WTC11 (cell line): ENCODE results near the gene LCNL1. TPM values are rescaled to one million over a fixed set of nuclear protein-coding genes. Genes with fewer than 3 reads are reported as not detected.

Source experiments
- ATAC-seq: fragments of 200-7000 bp; cut with Tn5 transposase; 2 replicates; pipeline ENCODE4 v1.10.0; 2021; ENCODE audit warnings: mild to moderate bottlenecking, moderate library complexity
- CTCF ChIA-PET: fragments of 300-600 bp; sonication (Branson Sonifier 250); formaldehyde crosslinking; loops from one replicate; lab custom pipeline; 2021; ENCODE audit warnings: antibody characterized with exemption; lab: Charles Lee
- POLR2A ChIA-PET: fragments of 350-600 bp; sonication (Branson Sonifier 250); formaldehyde crosslinking; loops from one replicate; lab custom pipeline; 2021; ENCODE audit warnings: antibody characterized with exemption; lab: Charles Lee
- DNase-seq: peaks from one replicate; pipeline ENCODE4 v3.0.0; 2021; ENCODE audit warnings: low spot score
- H3K27ac Mint-ChIP-seq: 2 replicates; pipeline ENCODE4 v1.8.0; 2021; ENCODE audit warnings: mixed read lengths
- H3K27me3 Mint-ChIP-seq: 2 replicates; pipeline ENCODE4 v1.8.0; 2021; ENCODE audit warnings: low read depth, mild to moderate bottlenecking, moderate library complexity, mixed read lengths
- H3K36me3 Mint-ChIP-seq: 2 replicates; pipeline ENCODE4 v1.8.0; 2021; ENCODE audit warnings: mixed read lengths
- H3K4me1 Mint-ChIP-seq: 2 replicates; pipeline ENCODE4 v1.8.0; 2022; ENCODE audit warnings: mixed read lengths
- H3K4me3 Mint-ChIP-seq: 2 replicates; pipeline ENCODE4 v1.8.0; 2021; ENCODE audit warnings: mild to moderate bottlenecking, moderate library complexity, mixed read lengths
- H3K9me3 Mint-ChIP-seq: 2 replicates; pipeline ENCODE4 v1.8.0; 2021; ENCODE audit warnings: mixed read lengths
- ATF3 ChIP-seq: sonication (generic); formaldehyde crosslinking; conservative IDR thresholded peaks from 2 replicates; pipeline ENCODE4 v1.8.1; 2022; ENCODE audit warnings: mild to moderate bottlenecking, missing genetic modification reagents
- E2F1 ChIP-seq: sonication (generic); formaldehyde crosslinking; IDR thresholded peaks from 2 replicates; pipeline ENCODE4 v1.8.0; 2022; ENCODE audit warnings: mild to moderate bottlenecking, missing genetic modification reagents
- FOXJ3 ChIP-seq: sonication (generic); formaldehyde crosslinking; IDR thresholded peaks from 2 replicates; pipeline ENCODE4 v1.9.0; 2021; ENCODE audit warnings: missing genetic modification reagents, mild to moderate bottlenecking, borderline replicate concordance
- IRF2 ChIP-seq: sonication (generic); formaldehyde crosslinking; IDR thresholded peaks from 2 replicates; pipeline ENCODE4 v1.8.0; 2022; ENCODE audit warnings: low read depth, missing genetic modification reagents, borderline replicate concordance
- JAZF1 ChIP-seq: fragments of 250-450 bp; sonication (Bioruptor Pico); IDR thresholded peaks from 2 replicates; pipeline ENCODE4 v1.9.0; 2021; ENCODE audit warnings: moderate library complexity, mild to moderate bottlenecking, inconsistent platforms
- NR2C2 ChIP-seq: sonication (generic); formaldehyde crosslinking; IDR thresholded peaks from 2 replicates; pipeline ENCODE4 v1.8.0; 2022; ENCODE audit warnings: mild to moderate bottlenecking, missing genetic modification reagents
- PRRX2 ChIP-seq: fragments of 250-450 bp; sonication (Bioruptor Pico); IDR thresholded peaks from 2 replicates; pipeline ENCODE4 v1.8.0; 2021; ENCODE audit warnings: mild to moderate bottlenecking
- STAT6 ChIP-seq: sonication (generic); formaldehyde crosslinking; conservative IDR thresholded peaks from 2 replicates; pipeline ENCODE4 v1.8.1; 2023; ENCODE audit warnings: mild to moderate bottlenecking, low read depth, missing genetic modification reagents, moderate library complexity
- TEAD1 ChIP-seq: sonication (generic); formaldehyde crosslinking; IDR thresholded peaks from 2 replicates; pipeline ENCODE4 v1.8.0; 2022; ENCODE audit warnings: mild to moderate bottlenecking, missing genetic modification reagents
- USF1 ChIP-seq: sonication (generic); formaldehyde crosslinking; IDR thresholded peaks from 2 replicates; pipeline ENCODE4 v1.8.0; 2022; ENCODE audit warnings: mild to moderate bottlenecking, missing genetic modification reagents
- ZNF232 ChIP-seq: sonication (generic); formaldehyde crosslinking; IDR thresholded peaks from 2 replicates; pipeline ENCODE4 v1.8.0; 2022; ENCODE audit warnings: mild to moderate bottlenecking, missing genetic modification reagents
- total RNA-seq: library from RNA; stranded (reverse); gene quantifications from 3 replicates; pipeline ENCODE4 v1.2.3, GENCODE V29; 2021
- TF ChIP-seq, protein P1 (sequence below): fragments of 250-450 bp; sonication (Bioruptor Pico); conservative IDR thresholded peaks from 2 replicates; pipeline ENCODE4 v1.9.0; 2021; ENCODE audit warnings: mild to moderate bottlenecking

LCNL1 gene
- total RNA-seq, 1 experiment from 2014 or later = 0.50 TPM

DNA sequence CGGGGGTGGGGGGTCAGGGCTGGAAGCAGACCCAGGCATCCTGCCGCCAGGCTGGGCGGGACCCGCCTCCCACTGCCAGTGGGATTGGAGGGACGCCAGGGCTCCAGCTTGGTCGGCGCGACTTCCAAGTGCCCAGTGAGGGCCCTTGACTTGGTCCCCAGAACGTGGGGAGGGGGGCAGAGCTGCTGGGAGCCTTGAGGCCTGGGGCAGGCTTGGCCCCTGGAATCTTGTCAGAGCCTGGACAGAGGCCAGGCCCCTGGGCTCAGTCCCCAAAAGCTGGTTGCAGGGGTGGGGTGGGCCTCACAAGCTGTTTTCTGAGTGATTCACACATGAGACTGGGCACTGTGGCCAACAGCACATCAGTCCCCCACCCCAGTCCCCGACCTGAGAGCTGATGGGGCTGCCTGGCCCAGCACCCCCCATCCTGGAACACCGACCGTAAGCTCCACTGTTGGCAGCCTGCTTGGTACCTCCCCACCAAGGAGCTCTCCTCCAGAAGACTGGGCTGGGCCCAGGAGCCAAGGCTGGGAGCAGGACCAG lies 13.0 kb downstream of the LCNL1 start:
- DNase-seq = no peak
- ChIA-PET POLR2A (interaction anchor here (0.6 kb wide), 1 partner anchor 19 kb away, joined by 3 read pairs; no protein-coding TSS in a partner anchor), CTCF (interaction anchor here (0.6 to 4.2 kb wide), 13 partner anchors 10 to 663 kb away, joined by 3 to 53 read pairs (median 6); partner anchors contain the start of genes ABCA2, AJM1 and NPDC1)
- H3K27me3 Mint-ChIP-seq = peaks cover 8% of the 10 kb centered on the region
- ATAC-seq = no peak
- TF ChIP-seq IRF2 (CRISPR knock-in tag) (no peak), PRRX2 (no peak), FOXJ3 (CRISPR knock-in tag) (no peak), JAZF1 (CRISPR knock-in tag) (no peak), ZNF232 (CRISPR knock-in tag) (no peak), ATF3 (CRISPR knock-in tag) (no peak), STAT6 (CRISPR knock-in tag) (no peak), USF1 (CRISPR knock-in tag) (no peak), TEAD1 (no peak), E2F1 (CRISPR knock-in tag) (no peak)
- TF ChIP-seq, protein P1, sequence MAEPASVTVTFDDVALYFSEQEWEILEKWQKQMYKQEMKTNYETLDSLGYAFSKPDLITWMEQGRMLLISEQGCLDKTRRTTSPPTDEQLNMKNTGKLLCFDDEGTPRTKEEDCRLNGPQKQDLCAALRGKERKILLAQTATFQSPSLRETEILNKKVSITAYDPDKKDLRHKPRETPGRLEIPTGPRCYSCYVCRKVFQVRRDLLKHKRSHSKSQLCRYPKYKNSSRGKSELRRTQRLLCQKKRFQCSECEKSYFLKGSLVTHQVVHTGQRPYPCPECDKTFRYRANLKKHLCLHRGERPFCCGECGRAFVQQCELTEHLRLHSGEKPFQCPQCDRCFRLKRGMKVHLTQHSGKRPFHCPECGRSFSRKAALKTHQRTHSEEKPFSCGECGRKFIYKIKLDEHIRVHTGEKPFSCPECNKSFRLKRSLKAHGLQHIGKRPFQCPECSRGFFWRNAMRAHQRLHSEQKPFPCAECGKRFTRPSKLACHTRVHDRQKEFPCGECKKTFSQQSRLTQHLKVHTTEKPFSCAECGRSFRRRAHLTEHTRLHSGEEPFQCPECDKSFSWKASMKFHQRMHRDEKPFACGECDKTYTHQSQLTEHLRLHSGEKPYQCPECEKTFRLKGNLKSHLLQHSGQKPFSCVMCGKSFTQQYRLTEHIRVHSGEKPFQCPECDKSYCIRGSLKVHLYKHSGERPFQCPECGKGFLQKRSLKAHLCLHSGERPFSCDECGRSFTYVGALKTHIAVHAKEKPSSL (CRISPR knock-in tag) = no peak
- peaks cover 4% of the 10 kb centered on the region; the same call in 1 of the 2 replicates for H3K4me1 Mint-ChIP-seq
- H3K27ac Mint-ChIP-seq = no peak overlapping the region
- H3K4me3 Mint-ChIP-seq = 0 out of 2 replicates have a peak overlapping the region, but pooled peaks have one; percentile 58
- H3K36me3 Mint-ChIP-seq = no peaks in the 10 kb centered on the region
- peaks cover 1% of the 10 kb centered on the region for H3K9me3 Mint-ChIP-seq

GRCh38 chr9:136996361-136997292 lies 13.8 kb downstream of the LCNL1 start, which contains the start of gene CLIC3:
Gene CLIC3 (minus strand): TSS chr9:136996568. CDS start chr9:136996543, 25 bp downstream.
- Mint-ChIP-seq H3K36me3 (no peaks in the 10 kb centered on the region), H3K4me1 (peaks cover 4% of the 10 kb centered on the region; the same call in 1 of the 2 replicates), H3K27me3 (peaks cover under 1% of the 10 kb centered on the region), H3K4me3 (peak within 1 kb of the TSS; percentile 58), H3K9me3 (no peaks in the 10 kb centered on the region), H3K27ac (no peak within 1 kb of the TSS)
- ChIA-PET POLR2A (interaction anchor here (0.6 kb wide), 1 partner anchor 20 kb away, joined by 3 read pairs; no protein-coding TSS in a partner anchor), CTCF (interaction anchor here (0.6 to 4.2 kb wide), 13 partner anchors 11 to 664 kb away, joined by 3 to 53 read pairs (median 6); partner anchors contain the start of genes ABCA2, AJM1 and NPDC1)
- peak; percentile 50 for DNase-seq
- TF ChIP-seq JAZF1 (CRISPR knock-in tag) (no peak), NR2C2 (CRISPR knock-in tag) (no peak)
- peak; percentile 40 for ATAC-seq
